Esophagus squamous epithelium (tissue), 5 donors: ENCODE measurements around the gene C1QL2. TPM values are rescaled to one million over a fixed set of nuclear protein-coding genes. Genes with fewer than 3 reads are reported as not detected.

ENCODE experiments used
- DNase-seq: peaks from one replicate; lab custom pipeline; 2025; lab: John Stamatoyannopoulos, UW
- H3K27ac ChIP-seq, 4 donors: fragments of 200-600 bp; sonication (generic); one replicate each; pipeline ENCODE4 v1.5.1; 2016 to 2019; ENCODE audit warnings: mild to moderate bottlenecking in 1 of 4
- H3K27me3 ChIP-seq, 4 donors: fragments of 200-600 bp; sonication (generic); 1 replicate in 3 of 4; 2 replicates in 1 of 4; pipeline versions ENCODE4 v1.5.1 to v1.6.0; 2017 to 2021; ENCODE audit warnings: antibody characterized with exemption in 1 of 4
- H3K36me3 ChIP-seq, 3 donors: fragments of 200-600 bp; sonication (generic); one replicate each; pipeline ENCODE4 v1.5.1; 2016 to 2019
- H3K4me1 ChIP-seq, 3 donors: fragments of 200-600 bp; sonication (generic); one replicate each; pipeline ENCODE4 v1.5.1; 2017 to 2019
- H3K4me3 ChIP-seq, 4 donors: fragments of 200-600 bp; sonication (generic); 1 replicate in 3 of 4; 2 replicates in 1 of 4; pipeline ENCODE4 v1.5.1; 2016 to 2019; ENCODE audit warnings: mild to moderate bottlenecking in 2 of 4, moderate library complexity in 1 of 4
- H3K9me3 ChIP-seq, 3 donors: fragments of 200-600 bp; sonication (generic); one replicate each; pipeline ENCODE4 v1.5.1; 2016 to 2019
- POLR2A ChIP-seq, 4 donors: fragments of 450-650 bp; IDR thresholded peaks; one replicate each; pipeline ENCODE4 v1.6.1; 2017; ENCODE audit warnings: antibody characterized with exemption in 4 of 4, mild to moderate bottlenecking in 4 of 4, moderate library complexity in 3 of 4
- WGBS, 2 donors: methylation state at CpG; one replicate each; pipeline ENCODE4 v1.1.5; 2018; 5-methylcytosine and 5-hydroxymethylcytosine counted together
- intact Hi-C: fragments of 100-400 bp; cut with DNase I; formaldehyde crosslinking; loops from one replicate; pipeline ENCODE4 v1.15.0; 2022
- total RNA-seq, 4 donors: library from RNA; depleted of rRNA; stranded (reverse); fragments of >200 nt; gene quantifications; one replicate each; pipeline ENCODE4 v1.1.0, GENCODE V29; 2016
- TF ChIP-seq, protein P1 (sequence below), 6 experiments: fragments of 450-650 bp in 4 of 6; fragments of 200-600 bp in 2 of 6; sonication (generic) in 2 of 6; IDR thresholded peaks; one replicate each; pipeline ENCODE4 v1.5.1; 2016 to 2019; ENCODE audit warnings: antibody characterized with exemption in 6 of 6, mild to moderate bottlenecking in 4 of 6, moderate library complexity in 4 of 6
- donor health status: DM: yes; HTN: yes; CAD: no.

Gene C1QL2
- total RNA-seq, 4 donors from 2014 or later, result not detected

- peak overlapping the region in 1 of 4 donors; percentile 27 for H3K4me3 ChIP-seq
- peaks cover 5 to 100% (median 15%) of the 10 kb centered on the region in 4 donors for H3K27me3 ChIP-seq
- WGBS, 2 donors, result 2 to 4% methylated on average over 14 to 16 of the region's 40 CpGs
- H3K9me3 ChIP-seq, result no peaks in the 10 kb centered on the region
- H3K36me3 ChIP-seq, result no peaks in the 10 kb centered on the region
- peaks cover 3 to 31% (median 8%) of the 10 kb centered on the region in 3 donors for H3K4me1 ChIP-seq
- DNase-seq, result no peak
- no peak overlapping the region for H3K27ac ChIP-seq
- intact Hi-C loops, result no loop called here
- TF ChIP-seq POLR2A (IDR thresholded peaks at IDR 0.05), result no peak
- TF ChIP-seq, protein P1, sequence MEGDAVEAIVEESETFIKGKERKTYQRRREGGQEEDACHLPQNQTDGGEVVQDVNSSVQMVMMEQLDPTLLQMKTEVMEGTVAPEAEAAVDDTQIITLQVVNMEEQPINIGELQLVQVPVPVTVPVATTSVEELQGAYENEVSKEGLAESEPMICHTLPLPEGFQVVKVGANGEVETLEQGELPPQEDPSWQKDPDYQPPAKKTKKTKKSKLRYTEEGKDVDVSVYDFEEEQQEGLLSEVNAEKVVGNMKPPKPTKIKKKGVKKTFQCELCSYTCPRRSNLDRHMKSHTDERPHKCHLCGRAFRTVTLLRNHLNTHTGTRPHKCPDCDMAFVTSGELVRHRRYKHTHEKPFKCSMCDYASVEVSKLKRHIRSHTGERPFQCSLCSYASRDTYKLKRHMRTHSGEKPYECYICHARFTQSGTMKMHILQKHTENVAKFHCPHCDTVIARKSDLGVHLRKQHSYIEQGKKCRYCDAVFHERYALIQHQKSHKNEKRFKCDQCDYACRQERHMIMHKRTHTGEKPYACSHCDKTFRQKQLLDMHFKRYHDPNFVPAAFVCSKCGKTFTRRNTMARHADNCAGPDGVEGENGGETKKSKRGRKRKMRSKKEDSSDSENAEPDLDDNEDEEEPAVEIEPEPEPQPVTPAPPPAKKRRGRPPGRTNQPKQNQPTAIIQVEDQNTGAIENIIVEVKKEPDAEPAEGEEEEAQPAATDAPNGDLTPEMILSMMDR (IDR thresholded peaks at IDR 0.05), result no peak
Observed at GRCh38 chr2:119156105-119156890, 2.3 kb downstream of the C1QL2 start.

- H3K4me3 ChIP-seq, result no peak overlapping the region
- intact Hi-C loops, result no loop called here
- WGBS, 2 donors, result 17 to 31% methylated on average over 10 to 12 of the region's 13 CpGs
- peaks cover 5 to 99% (median 15%) of the 10 kb centered on the region in 4 donors for H3K27me3 ChIP-seq
- no peak overlapping the region for H3K27ac ChIP-seq
- H3K4me1 ChIP-seq, result peaks cover 3 to 31% (median 8%) of the 10 kb centered on the region in 3 donors
- TF ChIP-seq, protein P1 (IDR thresholded peaks at IDR 0.05), result no peak
- no peak for TF ChIP-seq POLR2A (IDR thresholded peaks at IDR 0.05)
- H3K36me3 ChIP-seq, result no peaks in the 10 kb centered on the region
- no peaks in the 10 kb centered on the region for H3K9me3 ChIP-seq
- no peak for DNase-seq
Observed at GRCh38 chr2:119155633-119156032, 2.9 kb downstream of the C1QL2 start.

DNA sequence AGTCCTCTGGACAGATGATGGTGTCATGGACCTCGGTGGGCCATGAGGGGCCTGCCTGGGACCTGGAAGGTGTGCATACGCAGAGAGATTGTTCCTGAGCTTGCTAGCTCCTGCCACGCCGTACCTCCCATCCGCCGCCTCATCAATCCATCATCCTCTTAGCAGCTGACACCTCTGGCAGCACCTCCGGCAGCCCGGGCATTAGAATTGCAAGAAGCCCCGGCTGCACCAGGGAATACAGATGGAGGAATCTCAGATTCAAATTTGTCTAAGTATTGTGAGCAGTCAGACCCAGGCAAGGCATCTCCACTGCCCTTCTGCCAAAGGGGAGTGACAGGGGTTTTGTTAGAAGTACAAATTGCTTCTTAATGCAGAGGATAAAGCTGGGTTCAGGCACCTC lies 4.5 kb downstream of the C1QL2 start:
- Histone ChIP-seq H3K27me3 (peaks cover 5 to 98% (median 15%) of the 10 kb centered on the region in 4 donors), H3K4me3 (no peak overlapping the region), H3K4me1 (peaks cover 3 to 31% (median 8%) of the 10 kb centered on the region in 3 donors), H3K9me3 (no peaks in the 10 kb centered on the region), H3K36me3 (no peaks in the 10 kb centered on the region), H3K27ac (no peak overlapping the region)
- TF ChIP-seq, protein P1 (IDR thresholded peaks at IDR 0.05), result no peak
- TF ChIP-seq POLR2A (IDR thresholded peaks at IDR 0.05), result no peak
- WGBS, 2 donors, result 10 to 50% methylated on average over 2 to 3 of the region's 9 CpGs
- intact Hi-C loops, result no loop called here
- DNase-seq, result no peak

DNA sequence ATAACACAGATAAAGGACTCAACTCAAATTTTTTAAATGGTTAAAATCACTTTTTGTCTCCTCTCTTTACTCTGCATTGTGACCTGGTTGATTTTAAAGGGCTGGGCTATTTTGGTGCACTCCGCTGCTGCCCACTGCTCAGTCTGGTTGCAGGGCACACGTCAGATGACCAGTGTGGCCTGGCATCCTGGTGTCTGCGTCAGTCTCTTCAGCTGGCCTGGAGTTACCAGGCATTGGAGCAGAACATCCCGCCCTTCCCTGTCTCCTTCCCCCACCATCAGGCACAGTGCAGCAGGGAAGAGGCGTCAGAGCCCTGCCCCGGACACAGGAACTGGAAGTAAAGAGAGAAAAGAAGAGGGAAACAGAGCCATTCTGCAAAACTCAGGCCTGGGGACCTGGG lies 8.9 kb downstream of the C1QL2 start:
- WGBS, 2 donors, result 82% methylated on average over 4 of the region's 6 CpGs; no CpG with 5 or more reads in 1 of the 2 donors
- no peak for DNase-seq
- Histone ChIP-seq H3K27ac (no peak overlapping the region), H3K4me1 (no peaks in the 10 kb centered on the region), H3K27me3 (peaks cover 0 to 92% (median 4%) of the 10 kb centered on the region in 4 donors), H3K36me3 (no peaks in the 10 kb centered on the region), H3K4me3 (no peak overlapping the region), H3K9me3 (no peaks in the 10 kb centered on the region)
- TF ChIP-seq, protein P1 (IDR thresholded peaks at IDR 0.05), result no peak
- TF ChIP-seq POLR2A (IDR thresholded peaks at IDR 0.05), result no peak
- intact Hi-C loops, result no loop called here
